ENCODE data around the gene KCNH4. TPM values are rescaled to one million over a fixed set of nuclear protein-coding genes. Genes with fewer than 3 reads are reported as not detected.

The KCNH4 gene
- total and polyA plus RNA-seq, 12 donors, result 0.13 to 1.0 (median 0.19) TPM; not detected in 2

DNA sequence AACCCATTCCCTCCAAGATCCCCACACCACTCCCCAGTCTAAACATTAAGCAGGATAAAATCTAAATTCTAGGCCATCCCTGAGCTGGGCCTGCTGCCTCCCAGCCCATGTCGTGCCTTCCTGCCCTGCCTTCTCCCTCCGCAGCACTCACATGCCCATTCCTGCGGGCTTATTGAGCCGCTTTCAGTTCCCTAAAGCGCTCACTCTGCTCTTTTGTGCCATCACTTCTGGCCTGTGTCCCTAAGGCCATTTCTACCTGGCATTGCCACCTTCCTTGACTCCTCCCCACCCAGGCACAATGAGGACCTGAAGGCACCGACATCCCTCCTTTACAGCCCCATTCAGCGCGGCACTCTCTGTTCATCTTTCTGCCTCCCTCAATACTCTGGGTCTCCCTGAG, 13.1 kb downstream of the KCNH4 start:
- Histone ChIP-seq H3K9me3 (replicated peaks in 1 of 3) (no peaks in the 10 kb centered on the region), H3K27me3 (no peaks in the 10 kb centered on the region), H3K27ac (no peak overlapping the region), H3K4me1 (replicated peaks in 1 of 2) (no peaks in the 10 kb centered on the region), H3K36me3 (replicated peaks in 1 of 2) (no peaks in the 10 kb centered on the region), H3K4me3 (no peak overlapping the region)
- no peak for TF ChIP-seq CTCF (IDR thresholded peaks at IDR 0.05)
- no peak for TF ChIP-seq POLR2A (IDR thresholded peaks at IDR 0.05)
- intact Hi-C loops (cut with DNase I), result no loop called here
- WGBS, 4 donors, result 85 to 90% (median 89%) methylated on average over 8 of the region's 8 CpGs
- DNase-seq, result no peak

GRCh38 chr17:42166196-42166763, 14.7 kb downstream of the KCNH4 start:
- H3K27me3 ChIP-seq, result no peaks in the 10 kb centered on the region
- intact Hi-C loops (cut with DNase I), result no loop called here
- no peaks in the 10 kb centered on the region for H3K4me1 ChIP-seq (replicated peaks in 1 of 2)
- no peak overlapping the region for H3K4me3 ChIP-seq
- 89 to 98% (median 91%) methylated on average over 13 to 19 of the region's 19 CpGs for WGBS, 4 donors
- H3K36me3 ChIP-seq (replicated peaks in 1 of 2), result no peaks in the 10 kb centered on the region
- no peak for DNase-seq
- H3K9me3 ChIP-seq (replicated peaks in 1 of 3), result no peaks in the 10 kb centered on the region
- H3K27ac ChIP-seq, result no peak overlapping the region
- TF ChIP-seq CTCF (IDR thresholded peaks at IDR 0.05) (no peak), POLR2A (IDR thresholded peaks at IDR 0.05) (no peak)

- H3K4me3 ChIP-seq, result no peak overlapping the region
- no peak overlapping the region for H3K27ac ChIP-seq
- TF ChIP-seq POLR2A (IDR thresholded peaks at IDR 0.05) (no peak), CTCF (IDR thresholded peaks at IDR 0.05) (no peak)
- no peaks in the 10 kb centered on the region for H3K27me3 ChIP-seq
- no peaks in the 10 kb centered on the region for H3K4me1 ChIP-seq (replicated peaks in 1 of 2)
- no peak for DNase-seq
- H3K9me3 ChIP-seq (replicated peaks in 1 of 3), result no peaks in the 10 kb centered on the region
- no peaks in the 10 kb centered on the region for H3K36me3 ChIP-seq (replicated peaks in 1 of 2)
- 86 to 95% (median 88%) methylated on average over 6 of the region's 6 CpGs for WGBS, 4 donors
- intact Hi-C loops (cut with DNase I), result no loop called here
These were observed 15.2 kb downstream of the KCNH4 start for GRCh38 chr17:42165751-42166150.

- Histone ChIP-seq H3K4me3 (no peak overlapping the region), H3K27me3 (no peaks in the 10 kb centered on the region), H3K27ac (no peak overlapping the region), H3K4me1 (replicated peaks in 1 of 2) (no peaks in the 10 kb centered on the region), H3K9me3 (replicated peaks in 1 of 3) (no peaks in the 10 kb centered on the region), H3K36me3 (replicated peaks in 1 of 2) (no peaks in the 10 kb centered on the region)
- TF ChIP-seq POLR2A (IDR thresholded peaks at IDR 0.05), result no peak
- no peak for TF ChIP-seq CTCF (IDR thresholded peaks at IDR 0.05)
- intact Hi-C loops (cut with DNase I), result no loop called here
- no peak for DNase-seq
- 56 to 61% (median 59%) methylated on average over 18 to 22 of the region's 22 CpGs for WGBS, 4 donors
These were observed 17.1 kb downstream of the KCNH4 start for GRCh38 chr17:42163696-42164407.
